Measurements from ENCODE around the gene CGB1. TPM values are rescaled to one million over a fixed set of nuclear protein-coding genes. Genes with fewer than 3 reads are reported as not detected.
A peak's percentile ranks its signal among the peaks of the same experiment; 100 is the strongest.

Gene CGB1
- total RNA-seq, 1 experiment from 2014 or later = not detected

- peaks cover 44% of the 10 kb centered on the region for H3K36me3 Mint-ChIP-seq (ENCODE audit: insufficient read depth, unreplicated experiment)
These were observed 25.5 kb downstream of the CGB1 start for GRCh38 chr19:49011194-49011593.

GRCh38 chr19:49010453-49010852 lies 26.2 kb downstream of the CGB1 start:
- Histone ChIP-seq H3K9me3 (no peaks in the 10 kb centered on the region), H3K27me3 (replicated peaks; ENCODE audit: control insufficient read depth, insufficient read depth, low read length) (no peaks in the 10 kb centered on the region), H3K4me1 (no peaks in the 10 kb centered on the region), H3K36me3 (ENCODE audit: control insufficient read depth, insufficient read depth, low read length) (peaks cover 3% of the 10 kb centered on the region; the same call in 1 of the 2 replicates), H3K4me3 (ENCODE audit: low read depth, low read length) (no peak overlapping the region)
- H3K4me1 Mint-ChIP-seq (ENCODE audit: low read depth, unreplicated experiment) = no peaks in the 10 kb centered on the region
- POLR2A ChIA-PET = no interaction called here
- H3K9me3 Mint-ChIP-seq (ENCODE audit: unreplicated experiment) = no peaks in the 10 kb centered on the region
- no peak overlapping the region for H3K4me3 Mint-ChIP-seq (ENCODE audit: unreplicated experiment)
- no peak for DNase-seq
- no TSS peak for BruUV-seq (replicated peaks)
- TF ChIP-seq CTCF (IDR thresholded peaks at IDR 0.05; ENCODE audit: insufficient read depth in 1 of 2, low read depth in 1 of 2, low read length in 1 of 2, severe bottlenecking in 1 of 2, unreplicated experiment in 1 of 2) = no peak
- peak overlapping the region; percentile 12 for H3K27ac Mint-ChIP-seq (ENCODE audit: unreplicated experiment)
- H3K27me3 Mint-ChIP-seq (ENCODE audit: insufficient read depth, unreplicated experiment) = no peaks in the 10 kb centered on the region
- intact Hi-C loops (cut with micrococcal nuclease; ENCODE audit: unreplicated experiment) = no loop called here
- H3K36me3 Mint-ChIP-seq (ENCODE audit: insufficient read depth, unreplicated experiment) = peaks cover 42% of the 10 kb centered on the region
- CTCF ChIA-PET = interaction anchor here (0.6 kb wide), 1 partner anchor 1752 kb away, joined by 4 read pairs; no protein-coding TSS in a partner anchor

More at GRCh38 chr19:49011194-49011593, 25.5 kb downstream of the CGB1 start:
- Mint-ChIP-seq H3K4me3 (ENCODE audit: unreplicated experiment) (no peak overlapping the region), H3K9me3 (ENCODE audit: unreplicated experiment) (no peaks in the 10 kb centered on the region), H3K27ac (ENCODE audit: unreplicated experiment) (no peak overlapping the region), H3K4me1 (ENCODE audit: low read depth, unreplicated experiment) (no peaks in the 10 kb centered on the region), H3K27me3 (ENCODE audit: insufficient read depth, unreplicated experiment) (no peaks in the 10 kb centered on the region)
- ChIA-PET CTCF (no interaction called here), POLR2A (no interaction called here)
- Histone ChIP-seq H3K27me3 (replicated peaks; ENCODE audit: control insufficient read depth, insufficient read depth, low read length) (no peaks in the 10 kb centered on the region), H3K4me1 (no peaks in the 10 kb centered on the region), H3K4me3 (ENCODE audit: low read depth, low read length) (no peak overlapping the region), H3K36me3 (ENCODE audit: control insufficient read depth, insufficient read depth, low read length) (peaks cover 3% of the 10 kb centered on the region; the same call in 1 of the 2 replicates), H3K9me3 (no peaks in the 10 kb centered on the region)
- DNase-seq = no peak
- intact Hi-C loops (cut with micrococcal nuclease; ENCODE audit: unreplicated experiment) = no loop called here
- no peak for TF ChIP-seq CTCF (IDR thresholded peaks at IDR 0.05; ENCODE audit: insufficient read depth in 1 of 2, low read depth in 1 of 2, low read length in 1 of 2, severe bottlenecking in 1 of 2, unreplicated experiment in 1 of 2)
- BruUV-seq (replicated peaks) = no TSS peak

GRCh38 chr19:49009828-49010227 lies 26.9 kb downstream of the CGB1 start:
- POLR2A ChIA-PET = no interaction called here
- Histone ChIP-seq H3K36me3 (ENCODE audit: control insufficient read depth, insufficient read depth, low read length) (peaks cover 1% of the 10 kb centered on the region; the same call in 1 of the 2 replicates), H3K4me3 (ENCODE audit: low read depth, low read length) (no peak overlapping the region), H3K4me1 (no peaks in the 10 kb centered on the region), H3K9me3 (no peaks in the 10 kb centered on the region), H3K27me3 (replicated peaks; ENCODE audit: control insufficient read depth, insufficient read depth, low read length) (no peaks in the 10 kb centered on the region)
- Mint-ChIP-seq H3K9me3 (ENCODE audit: unreplicated experiment) (no peaks in the 10 kb centered on the region), H3K36me3 (ENCODE audit: insufficient read depth, unreplicated experiment) (peaks cover 44% of the 10 kb centered on the region), H3K27ac (ENCODE audit: unreplicated experiment) (no peak overlapping the region), H3K4me3 (ENCODE audit: unreplicated experiment) (no peak overlapping the region), H3K27me3 (ENCODE audit: insufficient read depth, unreplicated experiment) (no peaks in the 10 kb centered on the region), H3K4me1 (ENCODE audit: low read depth, unreplicated experiment) (no peaks in the 10 kb centered on the region)
- CTCF ChIA-PET = interaction anchor here (1.4 kb wide), 1 partner anchor 10 kb away, joined by 6 read pairs; no protein-coding TSS in a partner anchor
- no peak for DNase-seq
- TF ChIP-seq CTCF (IDR thresholded peaks at IDR 0.05; ENCODE audit: insufficient read depth in 1 of 2, low read depth in 1 of 2, low read length in 1 of 2, severe bottlenecking in 1 of 2, unreplicated experiment in 1 of 2) = no peak
- no TSS peak for BruUV-seq (replicated peaks)
- intact Hi-C loops (cut with micrococcal nuclease; ENCODE audit: unreplicated experiment) = no loop called here

All from Caco-2 (cell line).